IMR-90 (cell line): ENCODE data around the gene SREBF2. TPM values are rescaled to one million over a fixed set of nuclear protein-coding genes. Genes with fewer than 3 reads are reported as not detected.

Source experiments
- microRNA-seq, 2 experiments: library from miRNA; stranded (forward) in 1 of 2; unstranded in 1 of 2; fragments of 10-50 nt in 1 of 2; fragments of <30 nt in 1 of 2; gene quantifications in 1 of 2; microRNA quantifications in 1 of 2; one replicate each; pipeline versions ENCODE3 to v1.1.0; 2013 to 2020; ENCODE audit not compliant: insufficient read depth in 1 of 2, insufficient read length in 1 of 2, unreplicated experiment in 1 of 2
- polyA plus RNA-seq, 3 experiments: library from polyadenylated mRNA; depleted of rRNA; stranded (reverse); fragments of >200 nt; gene quantifications; 2 replicates each; pipeline ENCODE4 v1.2.3, GENCODE V29; 2012; ENCODE audit warnings: low replicate concordance in 1 of 3
- small RNA-seq, 5 experiments: library from RNA; depleted of rRNA; stranded (forward); fragments of <200 nt; gene quantifications; one replicate each; pipeline ENCODE3, GENCODE V24; 2012
- total RNA-seq: library from RNA; depleted of rRNA; stranded (reverse); fragments of >200 nt; gene quantifications from 2 replicates; pipeline ENCODE4 v1.2.3, GENCODE V29; 2012; rRNA removed

The SREBF2 gene
- total and polyA plus RNA-seq, 2 of the 4 experiments (the other 2 are of a cell fraction): 8.1 to 47.4 TPM

Small RNAs within 50 kb of the gene (microRNA-seq; reads per million reads assigned to microRNA genes)
- 19.7 to 172 reads per million in 2 experiments for gene MIR33A

Small RNAs within 50 kb of the gene (small RNA-seq; reads per million reads assigned to genes)
- gene MIR33A: 2.0 to 240 (median 59.6) reads per million in 5 experiments

Other genes starting within 250 kb of the SREBF2 start
- 22.2 and 22.8 TPM in 2 replicates for gene PMM1, start 243.3 kb upstream of the SREBF2 start, total RNA-seq
- gene PMM1, start 243.3 kb upstream of the SREBF2 start, polyA plus RNA-seq (2012; rRNA removed): 92.8 and 103 TPM in 2 replicates
- 14.4 and 14.5 TPM in 2 replicates for gene DESI1, start 212.1 kb upstream of the SREBF2 start, total RNA-seq
- gene DESI1, start 212.1 kb upstream of the SREBF2 start, polyA plus RNA-seq (2012; rRNA removed): 23.6 and 24.9 TPM in 2 replicates
- 392 and 401 TPM in 2 replicates for gene XRCC6, start 211.8 kb upstream of the SREBF2 start, total RNA-seq
- gene XRCC6, start 211.8 kb upstream of the SREBF2 start, polyA plus RNA-seq (2012; rRNA removed): 173 and 202 TPM in 2 replicates
- 109 and 122 TPM in 2 replicates for gene SNU13, start 144.2 kb upstream of the SREBF2 start, total RNA-seq
- 185 and 235 TPM in 2 replicates for gene SNU13, start 144.2 kb upstream of the SREBF2 start, polyA plus RNA-seq (2012; rRNA removed)
- 0.90 and 1.1 TPM in 2 replicates for gene MEI1, start 133.6 kb upstream of the SREBF2 start, total RNA-seq
- gene MEI1, start 133.6 kb upstream of the SREBF2 start, polyA plus RNA-seq (2012; rRNA removed): 2.1 and 2.6 TPM in 2 replicates
- 6.1 and 7.0 TPM in 2 replicates for gene CCDC134, start 32.4 kb upstream of the SREBF2 start, total RNA-seq
- gene CCDC134, start 32.4 kb upstream of the SREBF2 start, polyA plus RNA-seq (2012; rRNA removed): 5.1 and 7.5 TPM in 2 replicates
- gene SHISA8, start 82.0 kb downstream of the SREBF2 start, total RNA-seq: not detected in 2 replicates
- gene SHISA8, start 82.0 kb downstream of the SREBF2 start, polyA plus RNA-seq (2012; rRNA removed): not detected in 2 replicates
- gene TNFRSF13C, start 93.7 kb downstream of the SREBF2 start, total RNA-seq: under 0.01 TPM in 1 of 2 replicates, not detected in the other
- gene TNFRSF13C, start 93.7 kb downstream of the SREBF2 start, polyA plus RNA-seq (2012; rRNA removed): 0.14 and 0.16 TPM in 2 replicates
- gene CENPM, start 114.0 kb downstream of the SREBF2 start, total RNA-seq: 14.7 and 18.1 TPM in 2 replicates
- gene CENPM, start 114.0 kb downstream of the SREBF2 start, polyA plus RNA-seq (2012; rRNA removed): 20.1 and 31.3 TPM in 2 replicates
- gene SEPTIN3, start 136.3 kb downstream of the SREBF2 start, total RNA-seq: under 0.01 and 0.18 TPM in 2 replicates
- gene SEPTIN3, start 136.3 kb downstream of the SREBF2 start, polyA plus RNA-seq (2012; rRNA removed): 0.14 and 0.15 TPM in 2 replicates
- gene WBP2NL, start 165.7 kb downstream of the SREBF2 start, total RNA-seq: not detected in 2 replicates
- not detected in 2 replicates for gene WBP2NL, start 165.7 kb downstream of the SREBF2 start, polyA plus RNA-seq (2012; rRNA removed)
- gene NAGA, start 237.7 kb downstream of the SREBF2 start, total RNA-seq: 34.4 and 44.8 TPM in 2 replicates
- 34.3 and 38.6 TPM in 2 replicates for gene NAGA, start 237.7 kb downstream of the SREBF2 start, polyA plus RNA-seq (2012; rRNA removed)
- gene PHETA2, start 241.1 kb downstream of the SREBF2 start, total RNA-seq: 6.1 and 6.5 TPM in 2 replicates
- 10.0 and 10.9 TPM in 2 replicates for gene PHETA2, start 241.1 kb downstream of the SREBF2 start, polyA plus RNA-seq (2012; rRNA removed)
- gene SMDT1, start 246.6 kb downstream of the SREBF2 start, total RNA-seq: 2.3 and 2.5 TPM in 2 replicates
- 15.0 and 15.7 TPM in 2 replicates for gene SMDT1, start 246.6 kb downstream of the SREBF2 start, polyA plus RNA-seq (2012; rRNA removed)